ENCODE results near the gene CFAP299.

CFAP299 gene

GRCh38 chr4:80967346-80967745 is 631.8 kb downstream of the CFAP299 start:
- no peak for DNase-seq

GRCh38 chr4:80980239-80980638 is 644.7 kb downstream of the CFAP299 start:
- no peak for DNase-seq

- DNase-seq, result no peak
Observed at GRCh38 chr4:80986011-80986410, 650.5 kb downstream of the CFAP299 start.

GRCh38 chr4:80989921-80990544 is 654.5 kb downstream of the CFAP299 start:
- DNase-seq, result no peak

GRCh38 chr4:80990851-80991250 is 655.3 kb downstream of the CFAP299 start:
- no peak for DNase-seq

- no peak for DNase-seq
Observed at GRCh38 chr4:80999943-81000342, 664.4 kb downstream of the CFAP299 start.

GRCh38 chr4:81003597-81004111 is 668.1 kb downstream of the CFAP299 start:
- DNase-seq, result no peak

- DNase-seq, result no peak
Observed at GRCh38 chr4:81007417-81007816, 671.9 kb downstream of the CFAP299 start.
